Measurements from ENCODE around the gene TMEM72.

TMEM72 gene

GRCh38 chr10:44950326-44951225 lies 39.4 kb downstream of the TMEM72 start:
- no peaks in the 10 kb centered on the region for H3F3A ChIP-seq (ENCODE audit: low read depth)
- no peaks in the 10 kb centered on the region for H4K20me1 ChIP-seq (ENCODE audit: insufficient read depth, low read length, poor library complexity, severe bottlenecking)
- H3K9me2 ChIP-seq (replicated peaks; ENCODE audit: low read depth, low read length): no peaks in the 10 kb centered on the region
- TF ChIP-seq CTCF (conservative IDR thresholded peaks at IDR 0.05; ENCODE audit: low read length): no peak
- no peak for TF ChIP-seq EZH2phosphoT487 (IDR thresholded peaks at IDR 0.05; ENCODE audit: borderline replicate concordance)
- H3K4me1 ChIP-seq (ENCODE audit: insufficient read depth, low read length, poor library complexity, severe bottlenecking): no peaks in the 10 kb centered on the region
- no peak overlapping the region for H2AFZ ChIP-seq (ENCODE audit: low read length)
- H3K79me2 ChIP-seq (ENCODE audit: insufficient read depth, low read length): no peaks in the 10 kb centered on the region
- H3K27me3 ChIP-seq (ENCODE audit: insufficient read depth, low read length, poor library complexity, severe bottlenecking): no peaks in the 10 kb centered on the region
- no peak overlapping the region for H3K9ac ChIP-seq (ENCODE audit: low read depth, low read length, poor library complexity, severe bottlenecking)
- H3K36me3 ChIP-seq (ENCODE audit: insufficient read depth, low read length): no peaks in the 10 kb centered on the region
- no peak overlapping the region for H3K4me2 ChIP-seq (ENCODE audit: low read depth, low read length, poor library complexity, severe bottlenecking)
- H3K9me3 ChIP-seq (ENCODE audit: insufficient read depth, low read depth, low read length): no peaks in the 10 kb centered on the region; the same call in 1 of the 2 replicates
- H3K4me3 ChIP-seq (ENCODE audit: low read length, poor library complexity, severe bottlenecking): no peak overlapping the region

GRCh38 chr10:44951576-44952226 lies 40.6 kb downstream of the TMEM72 start:
- Histone ChIP-seq H3K9me3 (ENCODE audit: insufficient read depth, low read depth, low read length) (no peaks in the 10 kb centered on the region), H4K20me1 (ENCODE audit: insufficient read depth, low read length, poor library complexity, severe bottlenecking) (no peaks in the 10 kb centered on the region), H3K9ac (ENCODE audit: low read depth, low read length, poor library complexity, severe bottlenecking) (no peak overlapping the region), H3K79me2 (ENCODE audit: insufficient read depth, low read length) (no peaks in the 10 kb centered on the region), H3K27me3 (ENCODE audit: insufficient read depth, low read length, poor library complexity, severe bottlenecking) (no peaks in the 10 kb centered on the region), H3F3A (ENCODE audit: low read depth) (no peaks in the 10 kb centered on the region), H3K4me2 (ENCODE audit: low read depth, low read length, poor library complexity, severe bottlenecking) (no peak overlapping the region), H3K9me2 (replicated peaks; ENCODE audit: low read depth, low read length) (no peaks in the 10 kb centered on the region), H3K36me3 (ENCODE audit: insufficient read depth, low read length) (no peaks in the 10 kb centered on the region), H2AFZ (ENCODE audit: low read length) (no peak overlapping the region), H3K4me1 (ENCODE audit: insufficient read depth, low read length, poor library complexity, severe bottlenecking) (no peaks in the 10 kb centered on the region), H3K4me3 (ENCODE audit: low read length, poor library complexity, severe bottlenecking) (no peak overlapping the region)
- TF ChIP-seq CTCF (conservative IDR thresholded peaks at IDR 0.05; ENCODE audit: low read length) (no peak), EZH2phosphoT487 (IDR thresholded peaks at IDR 0.05; ENCODE audit: borderline replicate concordance) (no peak)

GRCh38 chr10:44952779-44953231 lies 41.7 kb downstream of the TMEM72 start:
- H3K4me2 ChIP-seq (ENCODE audit: low read depth, low read length, poor library complexity, severe bottlenecking): no peak overlapping the region

More at GRCh38 chr10:44952779-44953231, 41.7 kb downstream of the TMEM72 start:
- Histone ChIP-seq H3K9me2 (replicated peaks; ENCODE audit: low read depth, low read length) (no peaks in the 10 kb centered on the region), H4K20me1 (ENCODE audit: insufficient read depth, low read length, poor library complexity, severe bottlenecking) (no peaks in the 10 kb centered on the region), H3F3A (ENCODE audit: low read depth) (no peaks in the 10 kb centered on the region), H3K4me3 (ENCODE audit: low read length, poor library complexity, severe bottlenecking) (no peak overlapping the region), H2AFZ (ENCODE audit: low read length) (no peak overlapping the region), H3K36me3 (ENCODE audit: insufficient read depth, low read length) (no peaks in the 10 kb centered on the region), H3K79me2 (ENCODE audit: insufficient read depth, low read length) (no peaks in the 10 kb centered on the region), H3K9me3 (ENCODE audit: insufficient read depth, low read depth, low read length) (no peaks in the 10 kb centered on the region), H3K27me3 (ENCODE audit: insufficient read depth, low read length, poor library complexity, severe bottlenecking) (no peaks in the 10 kb centered on the region), H3K9ac (ENCODE audit: low read depth, low read length, poor library complexity, severe bottlenecking) (no peak overlapping the region), H3K4me1 (ENCODE audit: insufficient read depth, low read length, poor library complexity, severe bottlenecking) (peaks cover 4% of the 10 kb centered on the region)
- TF ChIP-seq CTCF (conservative IDR thresholded peaks at IDR 0.05; ENCODE audit: low read length) (no peak), EZH2phosphoT487 (IDR thresholded peaks at IDR 0.05; ENCODE audit: borderline replicate concordance) (no peak)
